GM12878 (cell line): ENCODE data around the gene DISP3. TPM values are rescaled to one million over a fixed set of nuclear protein-coding genes. Genes with fewer than 3 reads are reported as not detected.

Experiments
- BCLAF1 ChIP-seq: fragments of 450-650 bp; IDR thresholded peaks from 2 replicates; pipeline ENCODE4 v1.6.1; 2017; ENCODE audit warnings: antibody characterized with exemption, mild to moderate bottlenecking, moderate library complexity
- CEBPZ ChIP-seq: fragments of 150-350 bp; IDR thresholded peaks from 2 replicates; pipeline ENCODE4 v1.6.1; 2016; ENCODE audit warnings: low read depth, low read length
- CREB1 ChIP-seq: IDR thresholded peaks from 2 replicates; pipeline ENCODE4 v1.6.1; 2012; ENCODE audit warnings: low read depth, mild to moderate bottlenecking, inconsistent platforms
- DPF2 ChIP-seq: fragments of 450-650 bp; IDR thresholded peaks from 2 replicates; pipeline ENCODE4 v1.6.1; 2017; ENCODE audit warnings: mild to moderate bottlenecking
- FOS ChIP-seq: IDR thresholded peaks from 3 replicates; pipeline ENCODE4 v1.6.1; 2011; ENCODE audit warnings: borderline replicate concordance; ENCODE audit not compliant: insufficient read length; ENCODE audit errors: extremely low read depth
- GABPA ChIP-seq: IDR thresholded peaks from 2 replicates; pipeline ENCODE4 v1.6.1; 2014; ENCODE audit warnings: antibody characterized with exemption, low read depth, mild to moderate bottlenecking, inconsistent platforms
- HDAC2 ChIP-seq: fragments of 200-600 bp; sonication (generic); IDR thresholded peaks from 2 replicates; pipeline ENCODE4 v1.6.1; 2017
- IKZF1 ChIP-seq: fragments of 450-650 bp; conservative IDR thresholded peaks from 2 replicates; pipeline ENCODE4 v1.6.1; 2017; ENCODE audit warnings: antibody characterized with exemption, mild to moderate bottlenecking
- KDM1A ChIP-seq: fragments of 200-600 bp; sonication (generic); IDR thresholded peaks from 2 replicates; pipeline ENCODE4 v1.6.1; 2016; ENCODE audit warnings: borderline replicate concordance
- MEF2A ChIP-seq: IDR thresholded peaks from 2 replicates; pipeline ENCODE4 v1.6.1; 2011; ENCODE audit warnings: low read depth, mild to moderate bottlenecking, low read length, moderate library complexity; ENCODE audit not compliant: insufficient read depth
- NFXL1 ChIP-seq: fragments of 450-650 bp; IDR thresholded peaks from 2 replicates; pipeline ENCODE4 v1.6.1; 2017; ENCODE audit warnings: antibody characterized with exemption, mild to moderate bottlenecking, borderline replicate concordance
- NR2C1 ChIP-seq: fragments of 450-650 bp; IDR thresholded peaks from 2 replicates; pipeline ENCODE4 v1.6.1; 2017; ENCODE audit warnings: antibody characterized with exemption, mild to moderate bottlenecking, moderate library complexity
- PKNOX1 ChIP-seq: fragments of 450-650 bp; IDR thresholded peaks from 2 replicates; pipeline ENCODE4 v1.6.1; 2016; ENCODE audit warnings: mild to moderate bottlenecking
- POLR2AphosphoS2 ChIP-seq: IDR thresholded peaks from 2 replicates; pipeline ENCODE4 v1.6.1; 2011; ENCODE audit warnings: low read depth, mild to moderate bottlenecking, low read length, improper control_type of control experiment, moderate library complexity
- RB1 ChIP-seq: fragments of 450-650 bp; formaldehyde crosslinking; IDR thresholded peaks from 2 replicates; pipeline ENCODE4 v1.6.1; 2017; ENCODE audit warnings: mild to moderate bottlenecking, borderline replicate concordance
- RFX5 ChIP-seq: IDR thresholded peaks from 2 replicates; pipeline ENCODE4 v1.6.1; 2011; ENCODE audit warnings: low read depth, low read length, improper control_type of control experiment
- RUNX3 ChIP-seq: IDR thresholded peaks from 2 replicates; pipeline ENCODE4 v1.6.1; 2012; ENCODE audit warnings: low read length, inconsistent platforms
- SREBF2 ChIP-seq: IDR thresholded peaks from 2 replicates; pipeline ENCODE4 v1.6.1; 2012; ENCODE audit warnings: mild to moderate bottlenecking, low read length
- YBX1 ChIP-seq: fragments of 450-650 bp; IDR thresholded peaks from 2 replicates; pipeline ENCODE4 v1.6.1; 2016; ENCODE audit warnings: antibody characterized with exemption
- ZBTB33 ChIP-seq: fragments of 450-650 bp; IDR thresholded peaks from 2 replicates; pipeline ENCODE4 v1.6.1; 2017; ENCODE audit warnings: mild to moderate bottlenecking
- ZNF207 ChIP-seq: fragments of 450-650 bp; IDR thresholded peaks from 2 replicates; pipeline ENCODE4 v1.6.1; 2014; ENCODE audit warnings: antibody characterized with exemption, mild to moderate bottlenecking, borderline replicate concordance
- ZNF622 ChIP-seq: fragments of 450-650 bp; IDR thresholded peaks from 2 replicates; pipeline ENCODE4 v1.6.1; 2017; ENCODE audit warnings: mild to moderate bottlenecking, inconsistent platforms
- polyA plus RNA-seq, 11 experiments: library from polyadenylated mRNA; depleted of rRNA in 4 of 11; unstranded in 6 of 11; stranded (reverse) in 5 of 11; fragments of >200 nt; fragmentation: Nextera tagmentation in 4 of 11; fragmentation: Illumina TruSeq in 1 of 11; extraction: Ambion mirVana in 4 of 11; extraction: Trizol in 1 of 11; gene quantifications; 1 replicate in 1 of 11; 2 replicates in 10 of 11; pipeline versions ENCODE4 v1.2.1 to v1.2.3, GENCODE V29; 2011 to 2016; ENCODE audit warnings: inconsistent platforms in 2 of 11, missing spikeins in 2 of 11, low read depth in 1 of 11
- total RNA-seq, 4 experiments: library from RNA; depleted of rRNA in 3 of 4; stranded (reverse); fragments of >200 nt in 3 of 4; fragmentation: Illumina TruSeq in 1 of 4; extraction: Trizol in 1 of 4; gene quantifications; 2 replicates each; pipeline versions ENCODE4 v1.2.1 to v1.2.3, GENCODE V29; 2013 to 2021

DISP3 gene
- total and polyA plus RNA-seq, 10 of the 15 experiments (the other 5 are each of a cell fraction or from before 2014, with no cell fraction given) = under 0.01 to 0.18 (median 0.09) TPM; not detected in 2

- TF ChIP-seq CEBPZ (no peak), CREB1 (no peak), IKZF1 (peak; percentile 78), ZNF622 (no peak), GABPA (no peak), RB1 (peak; percentile 88; the same call in 1 of the 2 replicates), BCLAF1 (peak; percentile 97), PKNOX1 (no peak), RUNX3 (peak; percentile 25; the same call in 1 of the 2 replicates), HDAC2 (no peak), KDM1A (no peak), SREBF2 (no peak), ZNF207 (peak; percentile 95), RFX5 (no peak), DPF2 (peak; percentile 87), YBX1 (no peak), ZBTB33 (no peak), MEF2A (no peak), NFXL1 (peak; percentile 66; the same call in 1 of the 2 replicates), FOS (no peak), POLR2AphosphoS2 (no peak), NR2C1 (no peak)
These were observed at the start of gene DISP3 (continued) for GRCh38 chr1:11478571-11479374.
